ENCODE results near the gene SMPX.
A peak's percentile ranks its signal among the peaks of the same experiment; 100 is the strongest.

SMPX gene

GRCh38 chrX:21757960-21758359 lies at the start of gene SMPX:
Gene SMPX (minus strand): TSS chrX:21758116. CDS start chrX:21754290, 3,826 bp downstream.
- H3K4me3 ChIP-seq (ENCODE audit: low read depth, low read length): no peak within 1 kb of the TSS
- TF ChIP-seq CTCF (IDR thresholded peaks at IDR 0.05; ENCODE audit: low read depth, low read length, missing control alignments): no peak
- DNase-seq (ENCODE audit: low read depth): no peak

- no peak overlapping the region for H3K4me3 ChIP-seq (ENCODE audit: low read depth, low read length)
- no peak for TF ChIP-seq CTCF (IDR thresholded peaks at IDR 0.05; ENCODE audit: low read depth, low read length, missing control alignments)
- DNase-seq (ENCODE audit: low read depth): no peak
Observed at GRCh38 chrX:21806691-21807090, 48.8 kb upstream of the SMPX start.

GRCh38 chrX:21802839-21803238 lies 44.9 kb upstream of the SMPX start:
- no peak for TF ChIP-seq CTCF (IDR thresholded peaks at IDR 0.05; ENCODE audit: low read depth, low read length, missing control alignments)
- DNase-seq (ENCODE audit: low read depth): no peak
- H3K4me3 ChIP-seq (ENCODE audit: low read depth, low read length): no peak overlapping the region

- DNase-seq (ENCODE audit: low read depth): no peak
- TF ChIP-seq CTCF (IDR thresholded peaks at IDR 0.05; ENCODE audit: low read depth, low read length, missing control alignments): no peak
- H3K4me3 ChIP-seq (ENCODE audit: low read depth, low read length): no peak overlapping the region
Observed at GRCh38 chrX:21802054-21802670, 44.2 kb upstream of the SMPX start.

- TF ChIP-seq CTCF (IDR thresholded peaks at IDR 0.05; ENCODE audit: low read depth, low read length, missing control alignments): no peak
- no peak overlapping the region for H3K4me3 ChIP-seq (ENCODE audit: low read depth, low read length)
- DNase-seq (ENCODE audit: low read depth): no peak
Observed at GRCh38 chrX:21800344-21800770, 42.4 kb upstream of the SMPX start.

- DNase-seq (ENCODE audit: low read depth): no peak
- no peak overlapping the region for H3K4me3 ChIP-seq (ENCODE audit: low read depth, low read length)
- TF ChIP-seq CTCF (IDR thresholded peaks at IDR 0.05; ENCODE audit: low read depth, low read length, missing control alignments): no peak
Observed at GRCh38 chrX:21799767-21800166, 41.9 kb upstream of the SMPX start.

- H3K4me3 ChIP-seq (ENCODE audit: low read depth, low read length): no peak overlapping the region
- TF ChIP-seq CTCF (IDR thresholded peaks at IDR 0.05; ENCODE audit: low read depth, low read length, missing control alignments): no peak
- DNase-seq (ENCODE audit: low read depth): peak; percentile 18
Observed at GRCh38 chrX:21798677-21799219, 40.8 kb upstream of the SMPX start.

Measured in GM12864 (cell line).